HepG2 (cell line): ENCODE results near the gene KBTBD13. TPM values are rescaled to one million over a fixed set of nuclear protein-coding genes. Genes with fewer than 3 reads are reported as not detected.

Source experiments
- AGO1 ChIP-seq: fragments of 200-400 bp; formaldehyde crosslinking; IDR thresholded peaks from 2 replicates; pipeline ENCODE4 v1.6.1; 2017; ENCODE audit warnings: mild to moderate bottlenecking, low read depth, low read length, moderate library complexity; ENCODE audit not compliant: poor library complexity, severe bottlenecking
- ASH2L ChIP-seq: fragments of 300-600, 200-600 bp; sonication (generic); IDR thresholded peaks from 2 replicates; pipeline ENCODE4 v1.7.0; 2017; ENCODE audit warnings: low read depth, mild to moderate bottlenecking, moderate library complexity, mixed read lengths, low read length; ENCODE audit not compliant: insufficient read length
- BRD4 ChIP-seq: sonication (generic); formaldehyde crosslinking; IDR thresholded peaks from 2 replicates; pipeline ENCODE4 v1.4.0; 2020; ENCODE audit warnings: missing genetic modification reagents
- CBX2 ChIP-seq, 2 experiments: fragments of 200-600 bp in 1 of 2; sonication (generic); formaldehyde crosslinking in 1 of 2; IDR thresholded peaks; 2 replicates each; pipeline versions ENCODE4 v1.7.0 to v1.8.1; 2018 to 2022; ENCODE audit warnings: low read depth in 2 of 2, low read length in 1 of 2, mild to moderate bottlenecking in 1 of 2, missing genetic modification reagents in 1 of 2
- ELK4 ChIP-seq: sonication (generic); formaldehyde crosslinking; IDR thresholded peaks from 2 replicates; pipeline ENCODE4 v1.9.0; 2021; ENCODE audit warnings: missing genetic modification reagents, borderline replicate concordance
- ETV5 ChIP-seq: IDR thresholded peaks from 2 replicates; pipeline ENCODE4 v1.6.1; 2018; ENCODE audit warnings: missing biosample characterization, missing genetic modification reagents, inconsistent platforms, borderline replicate concordance
- HIC2 ChIP-seq: sonication (generic); formaldehyde crosslinking; IDR thresholded peaks from 2 replicates; pipeline ENCODE4 v1.9.0; 2022; ENCODE audit warnings: low read depth, missing genetic modification reagents
- ISX ChIP-seq: sonication (generic); formaldehyde crosslinking; conservative IDR thresholded peaks from 2 replicates; pipeline ENCODE4 v1.5.0; 2020; ENCODE audit warnings: missing genetic modification reagents
- MAF1 ChIP-seq: sonication (generic); formaldehyde crosslinking; IDR thresholded peaks from 2 replicates; pipeline ENCODE4 v1.5.0; 2020; ENCODE audit warnings: missing genetic modification reagents, borderline replicate concordance
- NCOA2 ChIP-seq: sonication (generic); formaldehyde crosslinking; IDR thresholded peaks from 2 replicates; pipeline ENCODE4 v1.8.0; 2022; ENCODE audit warnings: inconsistent platforms
- NFE2 ChIP-seq: sonication (generic); formaldehyde crosslinking; IDR thresholded peaks from 2 replicates; pipeline ENCODE4 v1.4.0; 2020; ENCODE audit warnings: missing genetic modification reagents
- PRDM10 ChIP-seq: sonication (generic); formaldehyde crosslinking; IDR thresholded peaks from 2 replicates; pipeline ENCODE4 v1.4.0; 2020; ENCODE audit warnings: low read depth, missing genetic modification reagents
- RCOR2 ChIP-seq: IDR thresholded peaks from 2 replicates; pipeline ENCODE4 v1.6.1; 2016; ENCODE audit warnings: missing biosample characterization, missing genetic modification reagents
- SAFB2 ChIP-seq: sonication (generic); formaldehyde crosslinking; IDR thresholded peaks from 2 replicates; pipeline ENCODE4 v1.5.1; 2020; ENCODE audit warnings: missing genetic modification reagents, low read depth, mild to moderate bottlenecking, borderline replicate concordance
- TBX3 ChIP-seq: fragments of 450-650 bp; IDR thresholded peaks from 2 replicates; pipeline ENCODE4 v1.6.1; 2017; ENCODE audit warnings: antibody characterized with exemption, mild to moderate bottlenecking, inconsistent platforms, borderline replicate concordance
- ZMYM3 ChIP-seq: sonication (generic); formaldehyde crosslinking; IDR thresholded peaks from 2 replicates; pipeline ENCODE4 v1.5.1; 2020; ENCODE audit warnings: mild to moderate bottlenecking, missing genetic modification reagents
- ZNF24 ChIP-seq: fragments of 450-650 bp; IDR thresholded peaks from 2 replicates; pipeline ENCODE4 v1.6.1; 2017; ENCODE audit warnings: antibody characterized with exemption, mild to moderate bottlenecking
- ZNF552 ChIP-seq: sonication (generic); formaldehyde crosslinking; IDR thresholded peaks from 2 replicates; pipeline ENCODE4 v1.9.0; 2022; ENCODE audit warnings: missing genetic modification reagents, mild to moderate bottlenecking, borderline replicate concordance
- polyA plus RNA-seq, 8 experiments: library from polyadenylated mRNA; depleted of rRNA in 3 of 8; stranded (reverse) in 7 of 8; unstranded in 1 of 8; fragments of >200 nt; fragmentation: Illumina TruSeq in 4 of 8; extraction: Trizol in 4 of 8; gene quantifications; 2 replicates each; pipeline versions ENCODE4 v1.2.1 to v1.2.3, GENCODE V29; 2011 to 2016; ENCODE audit warnings: low read depth in 4 of 8, missing spikeins in 1 of 8, mixed read lengths in 1 of 8; ENCODE audit not compliant: insufficient read depth in 1 of 8
- total RNA-seq, 5 experiments: library from RNA; depleted of rRNA; stranded (reverse); fragments of >200 nt; fragmentation: Illumina TruSeq; extraction: Trizol; gene quantifications; 2 replicates each; pipeline ENCODE4 v1.2.3, GENCODE V29; 2016; ENCODE audit warnings: low read depth in 1 of 5
- TF ChIP-seq, protein P1 (sequence below): fragments of 450-650 bp; IDR thresholded peaks from 2 replicates; pipeline ENCODE4 v1.6.1; 2017

Gene KBTBD13
- total and polyA plus RNA-seq, 2 of the 13 experiments (the other 11 are each of a cell fraction or from before 2014, with no cell fraction given), result not detected

- TF ChIP-seq ETV5 (CRISPR knock-in tag), result peak; percentile 10; the same call in 1 of the 2 replicates
- no peak for TF ChIP-seq ISX
- TF ChIP-seq ASH2L, result peak; percentile 72
- TF ChIP-seq ZMYM3 (CRISPR knock-in tag), result peak; percentile 59; the same call in 1 of the 2 replicates
- no peak for TF ChIP-seq AGO1
- TF ChIP-seq ZNF24, result no peak; the same call in 1 of the 2 replicates
- no peak for TF ChIP-seq ZNF552 (CRISPR knock-in tag)
- TF ChIP-seq CBX2 (IDR thresholded peaks at IDR 0.05; ENCODE audit: low read depth, low read length), result no peak
- no peak for TF ChIP-seq CBX2 (CRISPR knock-in tag; IDR thresholded peaks at IDR 0.05; ENCODE audit: low read depth)
- TF ChIP-seq, protein P1, sequence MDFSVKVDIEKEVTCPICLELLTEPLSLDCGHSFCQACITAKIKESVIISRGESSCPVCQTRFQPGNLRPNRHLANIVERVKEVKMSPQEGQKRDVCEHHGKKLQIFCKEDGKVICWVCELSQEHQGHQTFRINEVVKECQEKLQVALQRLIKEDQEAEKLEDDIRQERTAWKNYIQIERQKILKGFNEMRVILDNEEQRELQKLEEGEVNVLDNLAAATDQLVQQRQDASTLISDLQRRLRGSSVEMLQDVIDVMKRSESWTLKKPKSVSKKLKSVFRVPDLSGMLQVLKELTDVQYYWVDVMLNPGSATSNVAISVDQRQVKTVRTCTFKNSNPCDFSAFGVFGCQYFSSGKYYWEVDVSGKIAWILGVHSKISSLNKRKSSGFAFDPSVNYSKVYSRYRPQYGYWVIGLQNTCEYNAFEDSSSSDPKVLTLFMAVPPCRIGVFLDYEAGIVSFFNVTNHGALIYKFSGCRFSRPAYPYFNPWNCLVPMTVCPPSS, result no peak
- TF ChIP-seq NFE2 (CRISPR knock-in tag), result no peak
- peak; percentile 75; the same call in 1 of the 2 replicates for TF ChIP-seq RCOR2 (CRISPR knock-in tag)
- TF ChIP-seq TBX3, result peak; percentile 63; the same call in 1 of the 2 replicates
- TF ChIP-seq PRDM10 (CRISPR knock-in tag), result peak; percentile 93
- TF ChIP-seq MAF1, result no peak
- TF ChIP-seq NCOA2 (CRISPR knock-in tag), result peak; percentile 78; the same call in 1 of the 2 replicates
- no peak for TF ChIP-seq SAFB2 (CRISPR knock-in tag)
- TF ChIP-seq ELK4 (CRISPR knock-in tag), result no peak
- peak; percentile 88 for TF ChIP-seq HIC2
- no peak for TF ChIP-seq BRD4 (CRISPR knock-in tag)
Observed at GRCh38 chr15:65056868-65057548, 19.5 kb upstream of the KBTBD13 start (continued).
